CD14-positive monocyte (primary cell): ENCODE results near the gene FTSJ3. TPM values are rescaled to one million over a fixed set of nuclear protein-coding genes. Genes with fewer than 3 reads are reported as not detected.
"Not testable (repeated sequence)": the region's sequence is repeated elsewhere in the genome, so short reads cannot be mapped to it uniquely, and the experiment has no call there.

ENCODE experiments used
- DNase-seq, 3 donors: peaks; one replicate each; pipeline ENCODE4 v3.0.0-alpha.2; 2011 to 2022
- H2AFZ ChIP-seq: 2 replicates; pipeline ENCODE4 v1.6.0; 2012; ENCODE audit warnings: mild to moderate bottlenecking, low read depth, low read length, inconsistent platforms; ENCODE audit not compliant: insufficient read depth, poor library complexity, severe bottlenecking
- H3K27ac ChIP-seq, 2 donors: 1 replicate in 1 of 2; 2 replicates in 1 of 2; pipeline ENCODE4 v1.5.1; 2012 to 2013; ENCODE audit warnings: low read length in 2 of 2, control low read depth in 1 of 2, inconsistent platforms in 1 of 2, low read depth in 1 of 2, mild to moderate bottlenecking in 1 of 2
- H3K27me3 ChIP-seq, 2 donors: one replicate each; pipeline versions ENCODE4 v1.6.0 to v1.6.1; 2011 to 2013; ENCODE audit warnings: low read length in 2 of 2; ENCODE audit not compliant: control insufficient read depth in 2 of 2, insufficient read depth in 2 of 2
- H3K36me3 ChIP-seq, 2 donors: replicated peaks in 1 of 2; 1 replicate in 1 of 2; 2 replicates in 1 of 2; pipeline versions ENCODE4 v1.5.1 to v1.6.1; 2012 to 2013; ENCODE audit warnings: low read length in 2 of 2, control low read depth in 1 of 2, inconsistent platforms in 1 of 2, mild to moderate bottlenecking in 1 of 2; ENCODE audit not compliant: insufficient read depth in 2 of 2, control insufficient read depth in 1 of 2
- H3K4me1 ChIP-seq, 2 donors: 1 replicate in 1 of 2; 2 replicates in 1 of 2; pipeline versions ENCODE4 v1.5.1 to v1.6.1; 2012 to 2013; ENCODE audit warnings: low read length in 2 of 2, control low read depth in 1 of 2, inconsistent platforms in 1 of 2, mild to moderate bottlenecking in 1 of 2, moderate library complexity in 1 of 2; ENCODE audit not compliant: insufficient read depth in 2 of 2, control insufficient read depth in 1 of 2
- H3K4me2 ChIP-seq: replicated peaks from 2 replicates; pipeline ENCODE3; 2012; ENCODE audit warnings: low read length, moderate library complexity, mild to moderate bottlenecking; ENCODE audit not compliant: poor library complexity, severe bottlenecking; ENCODE audit errors: extremely low read depth
- H3K4me3 ChIP-seq, 3 experiments: fragments of 200-600 bp in 1 of 3; sonication (generic) in 1 of 3; replicated peaks in 1 of 3; 1 replicate in 2 of 3; 2 replicates in 1 of 3; pipeline ENCODE4 v1.5.1; 2011 to 2013; ENCODE audit warnings: low read length in 3 of 3, mild to moderate bottlenecking in 3 of 3, control low read depth in 2 of 3, low read depth in 2 of 3, inconsistent platforms in 1 of 3, moderate library complexity in 1 of 3
- H3K79me2 ChIP-seq: 2 replicates; pipeline ENCODE4 v1.6.0; 2012; ENCODE audit warnings: mild to moderate bottlenecking, control low read depth, inconsistent platforms, low read length, moderate library complexity; ENCODE audit not compliant: insufficient read depth
- H3K9ac ChIP-seq: 2 replicates; pipeline ENCODE4 v1.6.0; 2017; ENCODE audit warnings: low read length, mild to moderate bottlenecking; ENCODE audit not compliant: insufficient read depth, poor library complexity, severe bottlenecking
- H3K9me3 ChIP-seq, 2 donors: replicated peaks in 1 of 2; 1 replicate in 1 of 2; 2 replicates in 1 of 2; pipeline versions ENCODE4 v1.5.1 to v1.6.1; 2012 to 2013; ENCODE audit warnings: low read length in 2 of 2, control low read depth in 1 of 2; ENCODE audit not compliant: control insufficient read depth in 1 of 2, insufficient read depth in 1 of 2
- H4K20me1 ChIP-seq: 2 replicates; pipeline ENCODE4 v1.6.0; 2012; ENCODE audit warnings: mild to moderate bottlenecking, low read length, control low read depth, moderate library complexity; ENCODE audit not compliant: insufficient read depth
- H3K27ac Mint-ChIP-seq, 7 donors: one replicate each; pipeline ENCODE4 v1.8.0; 2020; ENCODE audit warnings: mild to moderate bottlenecking in 7 of 7, mixed read lengths in 7 of 7, moderate library complexity in 6 of 7, inconsistent platforms in 2 of 7
- H3K27me3 Mint-ChIP-seq, 3 donors: one replicate each; pipeline ENCODE4 v1.8.0; 2021 to 2022; ENCODE audit warnings: low read depth in 3 of 3, mild to moderate bottlenecking in 3 of 3, mixed read lengths in 3 of 3, moderate library complexity in 3 of 3, inconsistent platforms in 1 of 3
- H3K36me3 Mint-ChIP-seq, 2 donors: one replicate each; pipeline ENCODE4 v1.8.0; 2020; ENCODE audit warnings: mixed read lengths in 2 of 2, inconsistent platforms in 1 of 2, mild to moderate bottlenecking in 1 of 2
- H3K4me1 Mint-ChIP-seq: one replicate; pipeline ENCODE4 v1.8.0; 2020; ENCODE audit warnings: mild to moderate bottlenecking, mixed read lengths
- H3K4me3 Mint-ChIP-seq, 2 donors: one replicate each; pipeline ENCODE4 v1.8.0; 2020; ENCODE audit warnings: mild to moderate bottlenecking in 2 of 2, mixed read lengths in 2 of 2, moderate library complexity in 1 of 2
- H3K9me3 Mint-ChIP-seq, 7 donors: one replicate each; pipeline ENCODE4 v1.8.0; 2020 to 2022; ENCODE audit warnings: mixed read lengths in 7 of 7, mild to moderate bottlenecking in 6 of 7, moderate library complexity in 6 of 7, inconsistent platforms in 2 of 7
- CTCF ChIP-seq: fragments of 200-600 bp; IDR thresholded peaks from one replicate; pipeline ENCODE4 v1.8.0; 2022; ENCODE audit warnings: antibody characterized with exemption, mild to moderate bottlenecking
- WGBS: methylation state at CpG from one replicate; pipeline ENCODE4 v1.1.5; 2013; ENCODE audit warnings: missing lambda C conversion rate; ENCODE audit not compliant: insufficient coverage; 5-methylcytosine and 5-hydroxymethylcytosine counted together
- intact Hi-C, 2 donors: fragments of 100-400 bp; cut with micrococcal nuclease; formaldehyde crosslinking; loops; one replicate each; pipeline versions ENCODE4 v1.15.0 to v1.15.1; 2023
- polyA plus RNA-seq, 3 donors: library from polyadenylated mRNA; depleted of rRNA in 1 of 3; unstranded in 2 of 3; stranded (reverse) in 1 of 3; fragments of 300-500 nt in 2 of 3; fragments of >200 nt in 1 of 3; fragmentation: Illumina TruSeq in 2 of 3; gene quantifications; 1 replicate in 2 of 3; 2 replicates in 1 of 3; pipeline ENCODE4 v1.2.3, GENCODE V29; 2012 to 2021

Gene FTSJ3
- polyA plus RNA-seq, 3 donors: 9.2 to 23.7 (median 15.0) TPM

GRCh38 chr17:63866625-63867024 lies 39.2 kb upstream of the FTSJ3 start:
- H3K27ac ChIP-seq, H3K4me3 Mint-ChIP-seq, H3K79me2 ChIP-seq, H3K36me3 Mint-ChIP-seq, H2AFZ ChIP-seq, DNase-seq, H4K20me1 ChIP-seq, H3K9me3 Mint-ChIP-seq, H3K4me2 ChIP-seq, H3K4me3 ChIP-seq, H3K27me3 Mint-ChIP-seq, H3K9me3 ChIP-seq, H3K4me1 ChIP-seq, intact Hi-C loops, H3K9ac ChIP-seq, H3K27me3 ChIP-seq, H3K36me3 ChIP-seq: not testable (repeated sequence)
- H3K4me1 Mint-ChIP-seq: peaks cover 14% of the 10 kb centered on the region
- no CpG with 5 or more reads among the region's 7 CpGs for WGBS
- H3K27ac Mint-ChIP-seq: peak overlapping the region in 1 of 7 donors; percentile 50

GRCh38 chr17:63859257-63859656 lies 31.8 kb upstream of the FTSJ3 start:
- no peak overlapping the region for H3K4me2 ChIP-seq
- no peak overlapping the region for H3K9ac ChIP-seq
- DNase-seq: no peak
- no peaks in the 10 kb centered on the region for H3K36me3 Mint-ChIP-seq
- H3K9me3 Mint-ChIP-seq: no peaks in the 10 kb centered on the region
- no peaks in the 10 kb centered on the region for H3K4me1 ChIP-seq
- H3K9me3 ChIP-seq: no peaks in the 10 kb centered on the region
- H3K27me3 Mint-ChIP-seq: peaks cover 0 to 8% (median 6%) of the 10 kb centered on the region in 3 donors
- H2AFZ ChIP-seq: no peak overlapping the region
- H3K27ac ChIP-seq: no peak overlapping the region
- H3K27ac Mint-ChIP-seq: no peak overlapping the region
- no peak overlapping the region for H3K4me3 ChIP-seq
- no peak overlapping the region for H3K4me3 Mint-ChIP-seq
- no peak for TF ChIP-seq CTCF
- H3K79me2 ChIP-seq: no peaks in the 10 kb centered on the region
- no peaks in the 10 kb centered on the region for H3K4me1 Mint-ChIP-seq
- 95% methylated on average over 2 of the region's 3 CpGs for WGBS
- no peaks in the 10 kb centered on the region for H4K20me1 ChIP-seq
- intact Hi-C loops: no loop called here
- no peaks in the 10 kb centered on the region for H3K36me3 ChIP-seq
- no peaks in the 10 kb centered on the region for H3K27me3 ChIP-seq

GRCh38 chr17:63856425-63856824 lies 29.0 kb upstream of the FTSJ3 start:
- H3K79me2 ChIP-seq, H4K20me1 ChIP-seq, H3K36me3 ChIP-seq, H3K9me3 ChIP-seq, intact Hi-C loops, H3K4me1 Mint-ChIP-seq, H3K9ac ChIP-seq, H3K27ac ChIP-seq, H2AFZ ChIP-seq, H3K27me3 ChIP-seq, H3K36me3 Mint-ChIP-seq, DNase-seq, H3K4me1 ChIP-seq, H3K27ac Mint-ChIP-seq, H3K4me3 ChIP-seq, H3K4me3 Mint-ChIP-seq, H3K9me3 Mint-ChIP-seq, H3K4me2 ChIP-seq: not testable (repeated sequence)
- H3K27me3 Mint-ChIP-seq: peaks cover 0 to 10% (median 7%) of the 10 kb centered on the region in 3 donors
- 95% methylated on average over 6 of the region's 8 CpGs for WGBS
